ENCODE data around the gene CGB1.
"Not testable (repeated sequence)": the region's sequence is repeated elsewhere in the genome, so short reads cannot be mapped to it uniquely, and the experiment has no call there.

DNA sequence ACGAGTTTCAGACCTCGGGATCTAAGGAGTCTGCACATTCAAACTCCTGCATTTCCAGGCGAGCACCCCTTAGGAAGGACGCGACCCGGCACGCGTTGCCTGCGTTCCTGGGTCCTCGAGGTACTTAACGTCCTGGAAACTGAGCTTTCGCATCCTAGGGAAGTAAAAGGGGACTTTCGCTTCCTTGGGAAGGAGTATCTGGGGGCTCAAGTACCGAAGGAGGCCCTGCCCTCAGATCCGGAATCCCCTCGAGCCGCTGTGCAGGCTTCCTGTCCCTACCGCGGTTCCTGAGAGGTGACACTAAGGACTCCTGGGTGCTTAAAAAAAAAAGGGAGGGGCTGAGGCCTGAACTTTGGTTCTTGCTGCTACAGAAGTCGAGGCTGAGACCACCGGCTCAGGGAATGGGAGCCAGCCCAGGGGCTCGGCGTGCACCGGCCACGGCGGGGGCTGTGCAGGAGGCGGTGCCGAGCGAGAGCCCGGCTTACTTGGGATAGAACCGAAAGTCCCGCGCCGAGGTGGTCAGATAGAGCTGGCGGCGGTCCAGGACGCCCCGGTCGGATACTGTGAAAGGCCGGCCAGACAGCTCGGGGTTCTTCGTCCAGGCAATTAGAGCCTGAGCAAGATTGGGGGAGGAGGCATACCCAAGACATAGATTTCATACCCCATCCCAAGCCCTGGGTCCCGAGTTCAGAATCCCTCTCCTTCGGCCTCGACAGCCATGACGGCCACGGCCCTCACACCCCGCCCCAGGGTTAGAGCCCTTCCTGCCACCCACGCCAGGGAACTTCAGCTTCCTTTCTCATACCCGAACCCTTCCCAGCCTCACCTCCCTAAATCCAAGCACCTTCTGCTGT is 18.1 kb downstream of the CGB1 start:
- not testable (repeated sequence) for TF ChIP-seq ZFP3 (CRISPR knock-in tag; IDR thresholded peaks at IDR 0.05); ZFP30 (CRISPR knock-in tag; IDR thresholded peaks at IDR 0.05); ZNF70 (CRISPR knock-in tag; IDR thresholded peaks at IDR 0.05); PPARA (CRISPR knock-in tag; IDR thresholded peaks at IDR 0.05; ENCODE audit: borderline replicate concordance); PATZ1 (CRISPR knock-in tag; IDR thresholded peaks at IDR 0.05; ENCODE audit: borderline replicate concordance); TCF4 (CRISPR knock-in tag; IDR thresholded peaks at IDR 0.05; ENCODE audit: borderline replicate concordance); ISL1 (CRISPR knock-in tag; IDR thresholded peaks at IDR 0.05); GLIS3 (CRISPR knock-in tag; IDR thresholded peaks at IDR 0.05); ESRRG (CRISPR knock-in tag; IDR thresholded peaks at IDR 0.05)
- TF ChIP-seq, protein P1, sequence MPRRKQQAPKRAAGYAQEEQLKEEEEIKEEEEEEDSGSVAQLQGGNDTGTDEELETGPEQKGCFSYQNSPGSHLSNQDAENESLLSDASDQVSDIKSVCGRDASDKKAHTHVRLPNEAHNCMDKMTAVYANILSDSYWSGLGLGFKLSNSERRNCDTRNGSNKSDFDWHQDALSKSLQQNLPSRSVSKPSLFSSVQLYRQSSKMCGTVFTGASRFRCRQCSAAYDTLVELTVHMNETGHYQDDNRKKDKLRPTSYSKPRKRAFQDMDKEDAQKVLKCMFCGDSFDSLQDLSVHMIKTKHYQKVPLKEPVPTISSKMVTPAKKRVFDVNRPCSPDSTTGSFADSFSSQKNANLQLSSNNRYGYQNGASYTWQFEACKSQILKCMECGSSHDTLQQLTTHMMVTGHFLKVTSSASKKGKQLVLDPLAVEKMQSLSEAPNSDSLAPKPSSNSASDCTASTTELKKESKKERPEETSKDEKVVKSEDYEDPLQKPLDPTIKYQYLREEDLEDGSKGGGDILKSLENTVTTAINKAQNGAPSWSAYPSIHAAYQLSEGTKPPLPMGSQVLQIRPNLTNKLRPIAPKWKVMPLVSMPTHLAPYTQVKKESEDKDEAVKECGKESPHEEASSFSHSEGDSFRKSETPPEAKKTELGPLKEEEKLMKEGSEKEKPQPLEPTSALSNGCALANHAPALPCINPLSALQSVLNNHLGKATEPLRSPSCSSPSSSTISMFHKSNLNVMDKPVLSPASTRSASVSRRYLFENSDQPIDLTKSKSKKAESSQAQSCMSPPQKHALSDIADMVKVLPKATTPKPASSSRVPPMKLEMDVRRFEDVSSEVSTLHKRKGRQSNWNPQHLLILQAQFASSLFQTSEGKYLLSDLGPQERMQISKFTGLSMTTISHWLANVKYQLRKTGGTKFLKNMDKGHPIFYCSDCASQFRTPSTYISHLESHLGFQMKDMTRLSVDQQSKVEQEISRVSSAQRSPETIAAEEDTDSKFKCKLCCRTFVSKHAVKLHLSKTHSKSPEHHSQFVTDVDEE (CRISPR knock-in tag; IDR thresholded peaks at IDR 0.05), result not testable (repeated sequence)
- TF ChIP-seq, protein P2, sequence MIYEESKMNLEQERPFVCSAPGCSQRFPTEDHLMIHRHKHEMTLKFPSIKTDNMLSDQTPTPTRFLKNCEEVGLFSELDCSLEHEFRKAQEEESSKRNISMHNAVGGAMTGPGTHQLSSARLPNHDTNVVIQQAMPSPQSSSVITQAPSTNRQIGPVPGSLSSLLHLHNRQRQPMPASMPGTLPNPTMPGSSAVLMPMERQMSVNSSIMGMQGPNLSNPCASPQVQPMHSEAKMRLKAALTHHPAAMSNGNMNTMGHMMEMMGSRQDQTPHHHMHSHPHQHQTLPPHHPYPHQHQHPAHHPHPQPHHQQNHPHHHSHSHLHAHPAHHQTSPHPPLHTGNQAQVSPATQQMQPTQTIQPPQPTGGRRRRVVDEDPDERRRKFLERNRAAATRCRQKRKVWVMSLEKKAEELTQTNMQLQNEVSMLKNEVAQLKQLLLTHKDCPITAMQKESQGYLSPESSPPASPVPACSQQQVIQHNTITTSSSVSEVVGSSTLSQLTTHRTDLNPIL (CRISPR knock-in tag; IDR thresholded peaks at IDR 0.05; ENCODE audit: low read depth), result not testable (repeated sequence)
